Measurements from ENCODE around the gene NARS2.
"Not testable (repeated sequence)": the region's sequence is repeated elsewhere in the genome, so short reads cannot be mapped to it uniquely, and the experiment has no call there.

The NARS2 gene

GRCh38 chr11:78576549-78577097 is 2.0 kb upstream of the NARS2 start:
- DNase-seq (ENCODE audit: low spot score): no peak

- DNase-seq (ENCODE audit: low spot score): no peak
Observed at GRCh38 chr11:78575478-78575877, 814 bp upstream of the NARS2 start.

GRCh38 chr11:78573681-78574080 is 983 bp downstream of the NARS2 start:
- no peak for DNase-seq (ENCODE audit: low spot score)

GRCh38 chr11:78573271-78573670 is 1.4 kb downstream of the NARS2 start:
- DNase-seq (ENCODE audit: low spot score): no peak

- no peak for DNase-seq (ENCODE audit: low spot score)
Observed at GRCh38 chr11:78572394-78572793, 2.3 kb downstream of the NARS2 start.

- DNase-seq (ENCODE audit: low spot score): no peak
Observed at GRCh38 chr11:78570031-78570430, 4.6 kb downstream of the NARS2 start.

GRCh38 chr11:78567209-78567608 is 7.5 kb downstream of the NARS2 start:
- no peak for DNase-seq (ENCODE audit: low spot score)

- no peak for DNase-seq (ENCODE audit: low spot score)
Observed at GRCh38 chr11:78564490-78565467, 9.9 kb downstream of the NARS2 start.

- DNase-seq (ENCODE audit: low spot score): not testable (repeated sequence)
Observed at GRCh38 chr11:78564037-78564436, 10.6 kb downstream of the NARS2 start.

- DNase-seq (ENCODE audit: low spot score): not testable (repeated sequence)
Observed at GRCh38 chr11:78563090-78563489, 11.6 kb downstream of the NARS2 start.

- no peak for DNase-seq (ENCODE audit: low spot score)
Observed at GRCh38 chr11:78562398-78562797, 12.3 kb downstream of the NARS2 start.

GRCh38 chr11:78560826-78561484 is 13.7 kb downstream of the NARS2 start:
- no peak for DNase-seq (ENCODE audit: low spot score)

GRCh38 chr11:78560153-78560552 is 14.5 kb downstream of the NARS2 start:
- DNase-seq (ENCODE audit: low spot score): no peak

GRCh38 chr11:78557236-78557635 is 17.4 kb downstream of the NARS2 start:
- DNase-seq (ENCODE audit: low spot score): no peak

GRCh38 chr11:78555592-78555991 is 19.1 kb downstream of the NARS2 start:
- no peak for DNase-seq (ENCODE audit: low spot score)

GRCh38 chr11:78552881-78553280 is 21.8 kb downstream of the NARS2 start:
- DNase-seq (ENCODE audit: low spot score): no peak

- DNase-seq (ENCODE audit: low spot score): not testable (repeated sequence)
Observed at GRCh38 chr11:78552139-78552538, 22.5 kb downstream of the NARS2 start.

GRCh38 chr11:78551066-78551465 is 23.6 kb downstream of the NARS2 start:
- no peak for DNase-seq (ENCODE audit: low spot score)

GRCh38 chr11:78549624-78550409 is 24.8 kb downstream of the NARS2 start:
- DNase-seq (ENCODE audit: low spot score): no peak

- no peak for DNase-seq (ENCODE audit: low spot score)
Observed at GRCh38 chr11:78548911-78549590, 25.6 kb downstream of the NARS2 start.

GRCh38 chr11:78547931-78548705 is 26.5 kb downstream of the NARS2 start:
- no peak for DNase-seq (ENCODE audit: low spot score)
